ENCODE data around the gene TMEM201.
A peak's percentile ranks its signal among the peaks of the same experiment; 100 is the strongest.
"Not testable (repeated sequence)": the region's sequence is repeated elsewhere in the genome, so short reads cannot be mapped to it uniquely, and the experiment has no call there.

Gene TMEM201

GRCh38 chr1:9624081-9624480 lies 35.4 kb downstream of the TMEM201 start:
- no peak for DNase-seq

GRCh38 chr1:9625030-9625429 lies 36.3 kb downstream of the TMEM201 start:
- DNase-seq, result not testable (repeated sequence)

GRCh38 chr1:9626201-9626608 lies 37.5 kb downstream of the TMEM201 start:
- no peak for DNase-seq

- DNase-seq, result no peak
Observed at GRCh38 chr1:9628541-9629444, 40.1 kb downstream of the TMEM201 start.

- no peak for DNase-seq
Observed at GRCh38 chr1:9629445-9630201, 40.9 kb downstream of the TMEM201 start.

- DNase-seq, result no peak
Observed at GRCh38 chr1:9630331-9631111, 41.8 kb downstream of the TMEM201 start.

GRCh38 chr1:9631613-9632012 lies 42.9 kb downstream of the TMEM201 start:
- no peak for DNase-seq

- no peak for DNase-seq
Observed at GRCh38 chr1:9633493-9633892, 44.8 kb downstream of the TMEM201 start.

- DNase-seq, result no peak
Observed at GRCh38 chr1:9634582-9634981, 45.9 kb downstream of the TMEM201 start.

GRCh38 chr1:9639227-9639626 lies 50.5 kb downstream of the TMEM201 start:
- DNase-seq, result no peak

GRCh38 chr1:9643351-9644256 lies 54.9 kb downstream of the TMEM201 start:
- DNase-seq, result no peak

GRCh38 chr1:9646037-9646436 lies 57.3 kb downstream of the TMEM201 start:
- DNase-seq, result no peak

GRCh38 chr1:9648171-9648570 lies 59.5 kb downstream of the TMEM201 start:
- no peak for DNase-seq

GRCh38 chr1:9649769-9650168 lies 61.1 kb downstream of the TMEM201 start:
- no peak for DNase-seq

- DNase-seq, result no peak
Observed at GRCh38 chr1:9651220-9651564, 62.5 kb downstream of the TMEM201 start.

- peak; percentile 59 for DNase-seq
Observed at GRCh38 chr1:9651565-9652378, 63.1 kb downstream of the TMEM201 start, which contains the start of gene PIK3CD. PIK3CD (plus strand) TSS chr1:9651731; CDS start chr1:9710456, 58,725 bp downstream.

GRCh38 chr1:9652379-9653209 lies 63.9 kb downstream of the TMEM201 start:
- DNase-seq, result no peak

- no peak for DNase-seq
Observed at GRCh38 chr1:9653210-9653490, 64.4 kb downstream of the TMEM201 start.

GRCh38 chr1:9653491-9654050 lies 64.9 kb downstream of the TMEM201 start:
- no peak for DNase-seq
